SK-N-SH (cell line): ENCODE measurements around the gene FUCA1.
"Not testable (repeated sequence)": the region's sequence is repeated elsewhere in the genome, so short reads cannot be mapped to it uniquely, and the experiment has no call there.

Experiments used
- CHD2 ChIP-seq: fragments of 150-350 bp; IDR thresholded peaks from 2 replicates; pipeline ENCODE4 v1.6.1; 2018; ENCODE audit warnings: low read length; ENCODE audit not compliant: partially characterized antibody
- CTCF ChIP-seq: fragments of 200-600 bp; sonication (generic); IDR thresholded peaks from 2 replicates; pipeline ENCODE4 v1.6.1; 2017; ENCODE audit warnings: antibody characterized with exemption, mild to moderate bottlenecking, moderate library complexity
- EZH2phosphoT487 ChIP-seq: fragments of 200-600 bp; sonication (generic); IDR thresholded peaks from 2 replicates; pipeline ENCODE4 v1.6.1; 2017; ENCODE audit warnings: low read depth, mixed run types, mild to moderate bottlenecking, antibody characterized with exemption, moderate library complexity, borderline replicate concordance
- FOSL2 ChIP-seq: IDR thresholded peaks from 2 replicates; pipeline ENCODE4 v1.4.0; 2012; ENCODE audit warnings: low read depth, mild to moderate bottlenecking, moderate library complexity, borderline replicate concordance
- MXI1 ChIP-seq: IDR thresholded peaks from 2 replicates; pipeline ENCODE4 v1.6.1; 2012; ENCODE audit warnings: mild to moderate bottlenecking, low read depth, low read length, improper control_type of control experiment
- NFIC ChIP-seq: IDR thresholded peaks from 2 replicates; pipeline ENCODE4 v1.4.0; 2012; ENCODE audit warnings: borderline replicate concordance
- PBX3 ChIP-seq: IDR thresholded peaks from 2 replicates; pipeline ENCODE4; 2012
- POLR2AphosphoS5 ChIP-seq: IDR thresholded peaks from 2 replicates; pipeline ENCODE4 v1.6.1; 2012; ENCODE audit warnings: low read depth, low read length
- REST ChIP-seq: IDR thresholded peaks from 2 replicates; pipeline ENCODE4 v1.6.1; 2012; ENCODE audit warnings: mild to moderate bottlenecking, low read depth, low read length, moderate library complexity
- SIN3A ChIP-seq: IDR thresholded peaks from 2 replicates; pipeline ENCODE4 v1.6.1; 2012; ENCODE audit warnings: low read depth, mild to moderate bottlenecking, low read length, moderate library complexity, borderline replicate concordance
- SMC3 ChIP-seq: IDR thresholded peaks from 2 replicates; pipeline ENCODE4 v1.6.1; 2012; ENCODE audit warnings: low read depth, low read length, improper control_type of control experiment
- TAF1 ChIP-seq: IDR thresholded peaks from 2 replicates; pipeline ENCODE4 v1.6.1; 2012; ENCODE audit warnings: low read depth, mild to moderate bottlenecking, low read length, moderate library complexity, borderline replicate concordance
- YY1 ChIP-seq: IDR thresholded peaks from 2 replicates; pipeline ENCODE4 v1.4.0; 2012; ENCODE audit warnings: low read depth, mild to moderate bottlenecking

DNA sequence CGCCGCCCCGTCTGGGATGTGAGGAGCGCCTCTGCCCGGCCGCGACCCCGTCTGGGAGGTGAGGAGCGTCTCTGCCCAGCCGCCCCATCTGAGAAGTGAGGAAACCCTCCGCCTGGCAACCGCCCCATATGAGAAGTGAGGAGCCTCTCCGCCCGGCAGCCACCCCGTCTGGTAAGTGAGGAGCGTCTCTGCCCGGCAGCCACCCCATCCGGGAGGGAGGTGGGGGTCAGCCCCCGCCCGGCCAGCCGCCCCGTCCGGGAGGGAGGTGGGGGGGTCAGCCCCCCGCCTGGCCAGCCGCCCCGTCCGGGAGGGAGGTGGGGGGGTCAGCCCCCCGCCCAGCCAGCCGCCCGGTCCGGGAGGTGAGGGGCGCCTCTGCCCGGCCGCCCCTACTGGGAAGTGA, 15.0 kb downstream of the FUCA1 start:
- TF ChIP-seq CTCF, MXI1, CHD2, YY1, EZH2phosphoT487, POLR2AphosphoS5, SIN3A, REST, PBX3, SMC3, NFIC, FOSL2, TAF1: not testable (repeated sequence)
